DMS53 (cell line): Measurements from ENCODE around the gene SLBP.

ENCODE experiments used
- DNase-seq: peaks from one replicate; lab custom pipeline; 2025; lab: John Stamatoyannopoulos, UW

Gene SLBP

DNA sequence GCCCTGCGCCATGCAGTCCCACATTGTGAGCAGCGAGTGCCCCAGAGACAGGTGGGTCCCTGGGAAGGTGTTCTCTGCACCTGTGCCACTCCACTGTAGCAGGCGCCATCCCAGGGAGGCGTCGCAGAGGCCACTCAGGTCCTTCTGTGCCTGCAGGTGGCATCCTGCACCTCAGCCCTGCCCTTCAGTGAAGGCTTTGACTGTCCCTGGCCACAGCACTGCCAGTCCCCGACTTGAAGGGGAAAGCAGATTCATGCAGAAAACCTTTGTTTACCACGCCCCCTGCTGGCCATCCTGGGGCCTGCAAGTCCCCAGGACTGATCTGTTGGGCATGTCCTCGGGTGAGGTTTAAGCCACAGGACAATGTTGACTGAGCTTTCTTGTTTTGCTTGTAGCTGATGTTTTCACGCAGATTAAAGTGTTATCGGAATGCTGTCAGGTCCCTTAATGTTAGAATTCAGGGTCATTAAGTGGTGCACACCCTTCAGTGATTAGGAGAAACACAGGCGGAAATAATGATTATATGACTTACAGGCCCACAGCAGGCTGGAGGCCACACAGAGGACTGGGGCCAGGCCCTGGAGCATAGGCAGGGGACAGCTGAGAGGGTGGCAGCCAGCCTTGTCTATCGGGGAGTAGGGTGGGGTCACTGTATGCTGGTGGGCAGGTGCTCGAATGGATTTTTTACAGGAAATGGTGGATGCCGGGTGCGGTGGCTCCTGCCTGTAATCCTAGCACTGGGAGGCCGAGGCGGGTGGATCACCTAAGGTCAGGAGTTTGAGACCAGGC, 14.2 kb upstream of the SLBP start:
- peak; percentile 98 for DNase-seq

GRCh38 chr4:1725521-1725920, 13.4 kb upstream of the SLBP start:
- no peak for DNase-seq

GRCh38 chr4:1723131-1723801, 11.1 kb upstream of the SLBP start:
- DNase-seq, result no peak

DNA sequence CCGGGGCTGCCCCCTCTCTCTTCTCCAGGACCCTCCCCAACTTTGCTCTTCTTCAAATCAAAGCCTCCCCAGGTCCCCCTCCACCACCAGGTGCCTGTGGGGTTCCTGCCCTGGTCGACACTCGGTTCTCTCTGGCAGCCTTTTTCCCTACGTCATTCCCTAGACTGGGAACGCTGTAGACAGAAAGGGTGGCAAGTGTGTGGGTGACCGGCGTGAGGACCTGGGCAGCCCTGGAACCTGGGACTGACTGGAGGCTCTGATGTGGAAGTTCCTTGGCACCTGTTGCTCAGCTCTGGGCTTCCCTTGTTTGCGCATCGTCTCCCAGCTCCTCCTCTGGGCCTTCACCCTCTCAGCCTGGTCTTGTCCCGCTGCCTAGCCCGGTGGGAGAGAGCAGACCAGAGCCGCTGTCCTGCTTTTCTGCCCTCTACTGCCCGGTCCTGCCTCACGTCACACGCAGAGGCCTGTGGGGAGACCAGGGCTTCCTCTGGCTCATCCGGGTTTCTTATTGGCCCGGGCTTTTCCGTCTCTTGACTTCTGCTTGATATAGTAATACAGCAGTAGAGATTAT, 10.5 kb upstream of the SLBP start:
- DNase-seq, result peak; percentile 55

DNA sequence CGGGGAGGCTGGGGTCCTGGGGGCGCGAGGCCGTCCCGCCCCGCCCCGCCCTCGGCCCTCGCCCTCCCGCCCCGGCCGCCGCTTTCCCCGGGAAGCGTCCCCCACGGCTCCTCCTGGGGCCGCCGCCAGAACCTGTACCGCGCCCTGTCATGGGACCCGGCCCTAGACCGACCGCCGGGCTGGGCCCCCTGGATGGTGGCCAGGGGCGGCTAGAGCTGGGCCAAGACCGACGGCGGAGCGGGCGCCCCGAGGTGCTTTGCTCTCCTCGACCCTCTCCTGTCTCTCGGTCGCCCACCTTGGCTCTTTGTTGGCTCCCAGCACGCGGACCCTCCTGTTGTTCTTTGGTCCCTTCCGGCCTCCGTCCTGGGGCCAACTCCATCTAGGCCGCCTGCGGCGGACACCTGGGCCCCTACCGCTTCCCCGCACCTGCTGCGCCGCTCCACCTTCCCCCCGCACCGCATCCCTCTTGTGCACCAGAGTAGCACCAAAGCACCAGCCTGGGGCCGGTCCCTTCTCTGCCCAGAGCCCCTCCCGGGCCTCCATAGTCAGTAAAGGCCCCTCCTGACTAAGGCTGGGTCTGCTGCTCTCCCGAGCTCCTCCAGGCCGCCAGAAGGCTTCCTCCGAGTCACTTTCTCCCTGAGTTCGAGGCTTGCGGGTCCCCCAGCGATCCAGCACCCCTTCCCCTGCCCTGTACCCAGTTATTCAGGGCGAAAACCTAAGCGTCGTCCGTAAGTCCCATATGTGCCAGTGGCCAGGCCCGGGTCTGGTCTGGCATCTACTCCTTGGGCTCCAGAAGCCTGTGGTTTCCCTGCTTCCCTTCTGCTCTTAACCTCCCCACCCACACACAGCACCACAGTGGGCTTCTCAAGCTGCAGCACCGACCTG, 9.8 kb upstream of the SLBP start:
- peak; percentile 75 for DNase-seq

DNA sequence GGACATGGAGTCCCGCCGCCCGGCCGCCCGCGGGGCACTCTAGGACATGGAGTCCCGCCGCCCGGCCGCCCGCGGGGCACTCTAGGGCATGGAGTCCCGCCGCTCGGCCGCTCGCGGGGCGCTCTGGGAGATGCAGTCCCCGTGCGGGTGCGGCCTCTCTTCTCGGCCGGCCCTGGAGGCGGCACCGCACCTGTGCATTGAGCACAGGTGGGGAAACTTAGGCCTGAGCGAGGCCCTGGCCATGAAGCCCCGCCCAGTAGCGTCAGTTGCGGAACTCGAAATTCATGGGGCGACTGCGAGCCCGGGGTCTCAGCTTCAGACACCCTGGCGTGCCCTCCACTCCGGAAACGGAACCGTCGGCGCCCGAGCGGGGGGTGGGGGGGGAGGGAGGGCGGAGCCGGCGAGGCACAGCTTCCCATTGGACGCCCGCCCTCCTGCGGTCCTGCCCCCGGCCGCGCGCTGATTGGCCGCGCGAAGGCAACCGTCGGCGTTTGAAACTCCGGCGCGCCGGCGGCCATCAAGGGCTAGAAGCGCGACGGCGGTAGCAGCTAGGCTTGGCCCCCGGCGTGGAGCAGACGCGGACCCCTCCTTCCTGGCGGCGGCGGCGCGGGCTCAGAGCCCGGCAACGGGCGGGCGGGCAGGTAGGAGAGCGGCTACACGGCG, 9.0 kb upstream of the SLBP start, which contains the start of the genes TACC3 and TMEM129:
Gene TACC3 (plus strand): TSS at position 519 of the 663 bp plus-strand sequence. CDS start 1,901 bp downstream, outside the sequence.
Gene TMEM129 (minus strand): TSS at position 321 of the 663 bp plus-strand sequence. CDS start 486 bp downstream, outside the sequence.
- peak; percentile 100 for DNase-seq

DNA sequence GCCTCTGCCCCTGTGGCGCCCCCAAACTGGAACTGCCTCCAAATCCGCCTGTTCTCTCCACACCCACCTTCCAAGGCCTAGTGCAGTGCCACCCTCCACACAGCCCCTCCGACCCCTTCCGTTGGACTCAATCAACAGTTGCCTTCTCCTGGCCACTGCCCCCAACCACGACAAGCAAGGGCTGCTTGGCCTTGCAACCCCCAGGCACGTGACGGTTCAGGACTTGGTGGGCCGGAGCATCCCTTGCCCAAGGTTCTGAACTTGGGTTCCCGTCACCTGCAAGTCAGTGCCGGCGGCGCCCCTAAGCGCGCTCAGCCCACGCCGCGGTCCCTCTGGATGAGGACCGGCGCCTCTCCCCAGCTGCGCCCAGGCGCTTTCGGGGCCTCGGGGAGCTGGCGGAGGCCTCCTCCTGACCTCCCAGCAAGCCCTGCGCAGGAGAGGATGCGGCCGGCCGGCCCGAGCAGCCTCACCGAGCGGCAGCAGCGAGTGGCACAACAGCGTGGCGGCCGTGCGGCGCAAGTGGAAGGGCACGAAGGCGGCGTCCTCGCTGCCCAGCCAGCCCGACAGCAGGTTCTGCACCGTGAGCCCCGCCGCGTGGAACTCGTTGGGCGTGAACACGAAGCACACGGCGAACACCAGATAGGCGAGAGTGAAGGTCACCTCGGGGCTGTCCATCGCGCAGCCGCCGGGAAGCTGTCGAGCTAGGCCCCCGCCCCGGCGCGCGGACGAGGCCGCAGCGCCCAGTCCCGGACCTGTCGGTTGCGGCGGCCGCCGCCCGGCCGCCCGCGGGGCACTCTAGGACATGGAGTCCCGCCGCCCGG, 8.3 kb upstream of the SLBP start:
- DNase-seq, result peak; percentile 88

- DNase-seq, result peak; percentile 58
Observed at GRCh38 chr4:1718095-1718850, 6.2 kb upstream of the SLBP start.

- DNase-seq, result no peak
Observed at GRCh38 chr4:1717129-1718094, 5.3 kb upstream of the SLBP start.

GRCh38 chr4:1716065-1716945, 4.2 kb upstream of the SLBP start:
- DNase-seq, result no peak

DNA sequence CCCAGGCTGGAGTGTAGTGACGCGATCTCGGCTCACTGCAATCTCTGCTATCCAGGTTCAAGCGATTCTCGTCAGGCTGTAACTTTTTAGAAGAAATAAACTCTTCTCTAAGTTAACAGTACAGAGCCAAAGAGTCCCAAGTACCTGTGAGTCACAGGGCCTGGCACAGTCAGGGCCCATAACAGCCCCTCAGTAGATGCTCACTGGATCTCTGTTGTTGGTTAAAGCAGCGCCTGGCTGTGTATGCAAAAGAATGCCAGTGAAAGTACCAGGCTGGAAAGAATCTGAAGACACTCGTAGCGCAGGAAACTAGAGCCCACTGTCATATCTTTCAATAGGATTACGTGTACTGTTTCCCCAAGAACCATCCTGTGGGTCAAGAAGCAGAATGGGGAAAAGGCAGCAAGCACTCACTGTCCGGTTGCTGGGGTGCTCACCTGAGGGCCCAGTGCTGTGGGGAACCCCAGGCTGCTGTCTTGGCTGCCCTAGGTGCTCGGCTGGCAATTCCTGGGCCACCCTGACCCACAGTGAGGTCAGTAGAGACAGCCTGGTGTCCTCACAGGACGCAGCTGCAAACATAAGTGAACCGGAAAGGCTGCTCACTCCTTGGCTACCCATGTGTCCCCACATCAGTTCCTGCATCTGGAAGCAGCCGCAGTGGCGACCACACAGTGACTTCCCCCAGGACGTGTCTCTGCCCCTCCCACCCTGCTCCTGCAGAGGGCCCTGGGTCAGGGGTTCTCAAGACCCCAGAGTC, 3.1 kb upstream of the SLBP start:
- DNase-seq, result peak; percentile 45

GRCh38 chr4:1714303-1715001, 2.3 kb upstream of the SLBP start:
- peak; percentile 73 for DNase-seq

- peak; percentile 94 for DNase-seq
Observed at GRCh38 chr4:1713003-1713851, 1.1 kb upstream of the SLBP start.

- DNase-seq, result peak; percentile 85
Observed at GRCh38 chr4:1711571-1712215, 426 bp downstream of the SLBP start.
